GM18502 (cell line): ENCODE results near the gene OTUD3.
"Not testable (repeated sequence)": the region's sequence is repeated elsewhere in the genome, so short reads cannot be mapped to it uniquely, and the experiment has no call there.

Experiments used
- ATAC-seq: cut with Tn5 transposase; IDR thresholded peaks from one replicate; pipeline ENCODE4 v1.9.1; 2021; ENCODE audit warnings: mild to moderate bottlenecking; ENCODE audit not compliant: unreplicated experiment, poor library complexity

Gene OTUD3

DNA sequence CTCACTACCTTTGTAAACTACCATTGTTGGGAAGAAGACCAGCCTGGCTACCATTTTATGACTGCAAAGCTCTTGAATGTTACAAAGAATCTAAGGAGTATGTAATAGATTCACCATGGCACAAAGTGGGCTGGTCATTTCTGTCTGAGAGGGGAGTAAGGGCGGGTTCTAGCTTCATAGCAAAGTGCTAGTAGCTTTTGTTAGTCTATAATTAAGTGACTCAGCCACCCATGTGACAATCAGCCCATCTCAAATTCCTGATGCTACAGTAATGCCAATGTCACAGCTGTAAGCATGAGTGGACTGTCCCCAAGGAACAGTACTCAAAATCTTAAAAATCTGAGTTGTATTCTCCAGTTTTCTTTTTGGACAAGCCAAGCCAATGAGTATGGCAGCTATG, 15.4 kb upstream of the OTUD3 start:
- no peak for ATAC-seq

DNA sequence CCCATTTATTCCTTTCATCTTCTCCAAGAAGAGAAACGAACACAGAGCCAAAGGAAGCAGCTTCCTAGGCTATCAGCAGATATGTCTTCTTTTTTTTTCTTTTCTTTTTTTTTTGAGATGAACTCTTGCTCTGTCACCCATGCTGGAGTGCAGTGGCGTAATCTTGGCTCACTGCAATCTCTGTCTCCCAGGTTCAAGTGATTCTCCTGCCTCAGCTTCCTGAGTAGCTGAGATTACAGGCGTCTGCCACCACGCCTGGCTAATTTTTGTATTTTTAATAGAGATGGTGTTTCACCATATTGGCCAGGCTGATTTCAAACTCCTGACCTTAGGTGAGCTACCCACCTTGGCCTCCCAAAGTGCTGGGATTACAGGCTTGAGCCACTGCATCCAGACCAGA, 13.6 kb upstream of the OTUD3 start:
- ATAC-seq: not testable (repeated sequence)

DNA sequence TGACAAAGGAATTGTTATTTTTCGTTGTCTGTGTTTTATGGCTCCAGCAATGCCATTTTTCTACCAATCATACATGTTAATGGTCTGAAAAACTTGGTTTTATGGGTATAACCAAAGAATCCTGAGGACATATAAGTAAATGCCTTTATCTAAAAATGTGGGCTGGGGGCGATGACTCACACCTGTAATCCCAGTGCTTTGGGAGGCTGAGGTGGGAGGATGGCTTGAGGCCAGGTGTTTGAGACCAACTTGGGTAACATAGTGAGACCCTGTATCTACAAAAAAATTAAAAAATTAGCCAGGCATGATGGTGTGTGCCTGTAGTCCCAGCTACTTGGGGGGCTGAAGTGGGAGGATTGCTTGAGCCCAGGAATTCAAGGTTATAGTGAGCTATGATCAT, 12.7 kb upstream of the OTUD3 start:
- not testable (repeated sequence) for ATAC-seq

DNA sequence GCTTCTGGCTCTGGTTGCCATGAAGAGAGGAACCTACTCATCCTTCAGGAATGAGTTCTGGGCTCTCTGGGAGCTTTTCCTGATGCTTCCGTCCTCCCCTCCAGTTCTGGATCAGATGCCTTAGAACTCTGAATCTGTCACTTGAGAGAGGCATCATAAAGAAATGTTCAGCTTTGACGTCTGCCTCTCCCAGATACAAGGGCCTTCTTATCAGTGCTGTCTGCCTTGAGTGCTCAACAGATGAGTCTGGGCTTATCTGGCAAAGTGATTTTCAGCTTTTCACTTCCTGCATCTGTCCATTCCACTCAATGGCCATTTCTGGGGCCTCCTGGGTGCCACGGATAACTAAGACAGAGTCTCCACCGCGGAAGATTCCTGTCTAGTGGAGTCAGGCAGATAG, 12.3 kb upstream of the OTUD3 start:
- no peak for ATAC-seq

DNA sequence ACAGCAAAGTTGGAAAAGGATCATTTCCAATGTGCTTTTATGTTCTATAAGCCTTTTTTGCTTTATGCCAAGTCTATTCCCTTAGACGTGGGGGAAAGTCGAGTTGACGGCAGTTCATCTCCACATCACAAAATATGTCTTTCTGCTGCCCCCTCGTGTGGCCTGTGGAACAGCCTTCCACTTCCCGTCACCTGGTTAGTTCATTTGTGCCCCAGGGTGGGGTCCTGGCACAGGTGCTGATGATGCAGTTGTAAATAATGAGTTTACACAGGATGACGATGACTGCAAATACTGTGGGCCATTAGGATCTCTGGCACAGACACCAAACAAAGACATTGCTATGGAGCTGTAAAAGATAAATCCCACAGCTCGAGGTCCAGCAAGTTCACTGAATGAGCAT, 10.0 kb upstream of the OTUD3 start:
- ATAC-seq: no peak

DNA sequence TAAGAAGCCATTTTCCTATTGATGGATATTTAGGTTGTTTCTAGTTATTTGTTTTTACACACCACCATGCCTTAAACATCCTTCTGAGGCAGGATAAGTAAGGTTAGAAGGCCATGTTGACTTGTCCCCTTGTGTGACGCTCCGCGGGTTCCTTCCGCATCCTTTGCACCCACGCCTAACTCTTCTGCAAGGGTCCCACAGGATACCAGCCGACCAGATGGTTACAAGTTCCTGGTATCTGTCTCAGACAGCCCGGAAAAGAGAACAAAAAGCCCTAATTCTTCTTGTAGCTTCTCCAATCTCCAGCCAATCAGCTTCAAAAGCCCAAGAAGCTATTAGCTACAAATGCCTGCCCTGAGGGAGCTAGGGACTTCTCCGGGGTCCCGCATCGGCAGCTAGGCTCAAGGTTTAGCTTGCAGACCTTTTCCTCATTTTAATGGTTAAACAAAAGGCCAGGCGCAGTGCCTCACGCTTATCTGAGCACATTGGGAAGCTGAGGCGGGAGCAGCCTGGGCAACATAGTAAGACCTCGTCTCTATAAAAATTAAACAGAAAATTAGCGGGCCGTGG, 4.9 kb upstream of the OTUD3 start:
- ATAC-seq: no peak

DNA sequence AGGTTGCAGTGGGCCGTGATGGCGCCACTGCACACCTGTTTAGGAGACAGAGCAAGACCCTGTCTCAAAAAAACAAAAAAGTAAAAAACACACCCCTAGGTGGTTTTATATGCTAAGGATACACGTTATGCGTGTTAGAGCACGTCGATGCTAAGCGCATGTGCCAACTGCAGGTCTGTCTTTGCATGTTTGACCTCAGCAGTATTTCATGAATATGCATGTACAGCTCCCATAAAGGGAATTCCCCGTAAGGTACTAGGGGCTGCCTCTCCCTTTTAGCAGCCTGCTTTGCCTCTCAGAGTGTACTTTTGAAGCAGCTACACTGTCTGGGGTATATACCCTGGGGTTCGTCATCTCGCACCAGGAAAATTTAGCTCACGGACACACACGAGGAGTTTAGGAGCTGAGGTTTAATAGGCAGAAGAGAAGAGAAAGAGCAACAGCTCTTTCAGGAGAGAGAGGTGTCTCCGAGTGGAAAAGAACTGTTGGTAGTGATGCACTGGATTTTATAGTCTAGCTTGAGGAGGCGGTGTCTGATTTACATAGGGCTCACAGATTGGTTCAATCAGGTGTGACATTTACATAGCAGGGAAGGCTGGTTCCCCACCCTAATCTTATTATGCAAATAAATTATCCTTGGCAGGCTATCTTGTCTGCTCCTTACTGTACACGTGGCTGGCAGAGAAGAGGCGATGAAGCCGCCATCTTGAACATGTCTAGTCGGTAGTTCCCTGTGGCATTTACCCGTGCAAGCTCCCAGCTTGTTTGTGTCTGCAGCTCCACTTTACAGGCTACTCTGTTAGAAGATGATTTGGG, 4.2 kb upstream of the OTUD3 start:
- ATAC-seq: no peak

DNA sequence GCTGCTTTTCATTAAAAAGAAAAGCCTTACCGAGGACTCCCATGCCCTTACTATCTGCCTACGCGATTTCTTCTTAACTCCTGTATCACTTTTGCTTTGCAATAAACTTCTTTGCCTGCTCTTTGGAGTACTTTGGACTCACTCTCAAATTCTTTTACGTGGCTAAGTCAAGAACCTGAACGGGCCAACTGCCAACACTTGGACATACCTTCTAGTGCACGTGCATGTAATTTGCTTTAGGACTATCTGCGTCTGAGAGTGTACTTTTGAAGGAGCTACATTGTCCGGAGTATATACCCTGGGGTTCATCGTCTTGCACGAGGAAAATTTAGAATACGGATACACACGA, 3.6 kb upstream of the OTUD3 start:
- ATAC-seq: no peak

DNA sequence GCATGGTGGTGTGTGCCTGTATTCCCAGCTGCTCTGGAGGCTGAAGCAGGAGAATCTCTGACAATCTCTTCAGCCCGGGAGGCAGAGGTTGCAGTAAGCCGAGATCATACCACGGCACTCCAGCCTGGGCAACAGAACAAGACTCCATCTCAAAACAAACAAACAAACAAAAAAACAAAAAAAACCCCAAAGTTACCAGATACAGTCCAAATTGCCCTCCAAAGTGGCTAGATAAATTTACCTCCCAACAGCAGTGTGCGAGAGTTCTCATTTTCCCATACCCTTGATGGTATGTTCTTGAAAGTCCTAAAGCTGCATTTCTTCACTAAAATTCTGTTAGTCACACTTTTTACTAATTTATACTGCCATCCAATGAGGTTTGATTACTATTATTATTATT, 3.0 kb upstream of the OTUD3 start:
- no peak for ATAC-seq

DNA sequence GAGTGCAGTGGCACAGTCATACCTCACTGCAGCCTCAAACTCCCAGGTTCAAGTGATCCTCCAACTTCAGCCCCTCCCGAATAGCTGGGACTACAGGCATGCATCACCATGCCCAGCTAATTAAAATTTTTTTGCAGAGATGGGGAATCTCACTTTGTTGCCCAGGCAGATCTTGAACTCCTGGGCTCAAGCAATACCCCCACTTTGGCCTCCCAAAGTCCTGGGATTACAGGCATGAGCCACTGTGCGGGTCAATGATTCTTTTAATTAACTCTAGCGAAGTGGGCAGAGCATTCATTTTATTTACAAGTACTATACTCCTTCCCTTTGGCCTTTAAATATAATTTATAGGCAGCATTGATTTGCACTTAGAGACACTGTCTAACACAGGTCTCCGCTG, 2.5 kb upstream of the OTUD3 start:
- no peak for ATAC-seq

DNA sequence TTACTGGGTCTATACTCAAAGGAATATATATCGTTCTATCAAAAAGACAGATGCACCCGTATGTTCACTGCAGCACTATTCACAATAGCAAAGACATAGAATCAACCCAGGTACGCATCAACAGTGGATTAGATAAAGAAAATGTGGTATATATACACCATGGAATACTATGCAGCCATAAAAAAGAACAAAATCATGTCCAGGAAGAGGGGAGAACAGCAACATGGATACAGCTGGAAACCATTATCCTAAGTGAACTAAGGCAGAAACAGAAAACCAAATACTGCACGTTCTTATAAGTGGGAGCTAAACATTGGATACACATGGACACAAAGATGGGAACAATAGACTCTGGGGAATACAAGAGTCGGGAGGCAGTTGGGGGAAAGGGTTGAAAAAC, 1.4 kb upstream of the OTUD3 start:
- not testable (repeated sequence) for ATAC-seq

DNA sequence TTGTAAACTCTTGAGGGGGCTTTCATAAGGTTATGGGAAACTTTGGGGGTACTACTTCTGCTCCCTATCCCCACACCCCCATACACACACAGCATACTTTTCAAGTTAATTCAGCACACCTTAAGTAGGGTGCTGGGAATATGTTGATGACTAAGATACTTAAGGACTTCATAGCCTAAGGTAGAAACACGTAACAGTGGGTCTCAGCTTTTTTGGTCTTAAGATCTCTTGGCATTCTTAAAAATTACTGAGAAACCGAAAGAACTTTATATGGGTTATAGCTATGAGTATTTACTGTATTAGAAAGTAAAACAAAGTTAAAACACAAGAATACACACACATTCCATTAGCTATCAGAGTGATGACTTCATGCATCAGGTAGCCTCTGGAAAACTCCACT, 2.1 kb downstream of the OTUD3 start:
- no peak for ATAC-seq

DNA sequence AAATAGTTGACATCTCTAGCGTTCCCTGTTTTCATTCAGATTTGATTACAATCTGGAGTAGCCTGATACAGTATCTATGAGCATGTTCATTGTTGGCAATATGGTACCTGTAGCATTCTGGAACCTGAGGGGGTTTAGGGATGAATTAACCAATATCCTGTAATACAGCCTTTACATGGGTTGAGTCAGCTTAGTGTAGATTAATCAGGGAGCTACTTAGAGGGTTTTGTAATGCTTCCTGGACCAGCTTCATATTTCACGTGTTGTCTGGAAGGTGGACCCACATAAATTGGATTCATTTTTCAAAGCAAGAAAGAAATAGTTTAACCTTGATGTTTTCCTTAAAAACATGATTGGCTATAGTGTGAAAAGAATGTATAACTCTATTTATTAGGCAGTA, 3.6 kb downstream of the OTUD3 start:
- ATAC-seq: no peak

DNA sequence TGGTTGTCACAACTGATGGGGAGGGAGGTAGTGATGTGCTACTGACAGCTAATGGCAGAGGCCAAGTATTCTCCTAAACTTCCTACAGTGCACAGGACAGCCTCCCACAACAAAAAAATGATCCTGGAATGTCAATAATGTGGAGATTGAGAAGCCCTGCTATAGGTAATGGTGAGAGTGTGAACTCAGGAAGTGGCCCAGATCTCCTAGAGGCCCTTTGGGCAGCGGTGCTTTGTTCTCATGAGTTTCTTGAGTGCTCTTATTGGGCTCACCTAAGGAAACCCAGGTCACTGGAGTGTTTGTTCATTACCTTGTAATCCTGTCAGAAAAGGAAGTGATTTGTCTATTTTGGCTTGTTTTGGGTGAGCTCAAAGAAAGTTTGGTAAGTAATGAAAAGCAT, 5.9 kb downstream of the OTUD3 start:
- ATAC-seq: no peak

DNA sequence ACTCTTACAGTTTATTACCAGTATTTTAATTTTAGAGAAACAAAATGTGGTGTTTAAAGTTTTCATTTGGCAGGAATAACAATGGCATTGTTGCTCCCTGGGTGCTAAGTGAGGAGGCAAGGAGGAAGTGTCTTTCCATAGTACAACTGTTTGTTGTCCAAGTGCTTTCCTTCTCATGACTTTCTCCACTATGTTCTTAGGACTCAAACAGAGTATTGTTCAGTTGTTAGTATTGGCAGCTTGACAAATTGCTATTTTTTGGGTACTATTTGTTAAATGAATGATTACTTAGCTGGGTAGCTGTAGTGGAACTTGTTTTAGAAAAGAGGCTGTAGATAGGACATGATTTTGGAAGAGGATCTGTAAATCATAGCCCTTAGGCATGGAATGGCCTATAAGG, 7.5 kb downstream of the OTUD3 start:
- no peak for ATAC-seq

DNA sequence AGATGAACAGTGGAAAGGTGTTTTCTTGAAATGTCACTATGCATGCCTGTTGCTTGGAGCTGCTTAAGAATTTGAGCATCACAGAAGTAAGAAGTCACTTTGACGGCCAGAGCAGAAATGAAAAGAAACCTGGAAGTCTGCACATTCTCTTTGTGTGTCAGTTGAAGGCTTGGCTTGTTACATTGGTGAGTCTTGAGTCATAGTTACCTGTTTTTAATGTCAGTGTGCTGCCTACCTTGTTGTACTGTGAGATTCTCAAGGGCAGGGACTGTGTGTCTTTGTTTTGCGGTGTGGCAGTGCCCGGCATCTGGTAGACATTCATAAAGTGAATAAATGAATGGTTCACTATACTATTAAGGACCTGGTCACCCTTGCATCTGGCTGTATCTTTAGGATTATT, 9.9 kb downstream of the OTUD3 start:
- no peak for ATAC-seq

DNA sequence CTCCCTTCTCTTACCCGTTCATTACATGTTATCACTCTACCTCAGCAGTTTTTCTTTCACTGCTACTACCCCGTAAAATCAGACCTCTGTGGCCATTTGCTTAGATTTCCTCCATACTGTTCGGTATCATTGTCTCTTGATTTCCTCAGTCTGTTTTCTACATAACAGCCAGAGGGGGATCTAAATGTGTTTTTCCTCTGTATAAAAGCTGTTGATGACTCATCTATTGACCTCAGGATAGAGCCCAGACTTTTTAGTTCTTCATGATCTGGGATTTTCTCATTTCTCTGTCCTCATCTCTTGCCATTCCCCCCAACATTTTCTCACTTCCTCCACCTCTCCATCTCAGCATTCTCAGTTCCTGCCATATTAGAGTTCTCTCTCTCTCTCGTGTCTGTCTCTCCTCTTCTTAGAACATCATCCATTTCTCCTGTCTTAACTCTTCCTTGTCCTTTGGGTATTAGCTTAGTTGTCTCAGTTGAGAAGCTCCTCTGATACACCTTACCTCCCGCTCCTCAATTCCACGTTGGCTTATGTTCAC, 10.5 kb downstream of the OTUD3 start:
- no peak for ATAC-seq

DNA sequence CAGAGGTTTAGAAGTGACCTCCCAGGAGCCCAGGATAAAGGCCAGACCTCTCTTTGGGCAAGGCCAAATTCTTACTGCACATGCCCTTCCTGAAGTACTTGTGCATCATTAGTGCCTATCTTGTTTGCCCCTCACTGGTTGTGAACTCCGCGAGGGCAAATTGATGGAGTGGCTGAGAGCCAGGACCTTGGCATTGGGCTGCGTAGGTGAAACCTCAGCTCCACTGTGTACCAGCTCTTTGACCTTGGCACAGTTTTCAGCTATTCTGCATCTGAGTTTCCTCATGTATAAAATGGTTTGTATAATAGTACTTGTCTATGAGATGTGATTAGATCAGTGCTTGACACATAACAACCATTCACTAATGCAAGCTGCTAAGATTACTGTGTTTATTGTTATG, 11.5 kb downstream of the OTUD3 start:
- ATAC-seq: no peak

DNA sequence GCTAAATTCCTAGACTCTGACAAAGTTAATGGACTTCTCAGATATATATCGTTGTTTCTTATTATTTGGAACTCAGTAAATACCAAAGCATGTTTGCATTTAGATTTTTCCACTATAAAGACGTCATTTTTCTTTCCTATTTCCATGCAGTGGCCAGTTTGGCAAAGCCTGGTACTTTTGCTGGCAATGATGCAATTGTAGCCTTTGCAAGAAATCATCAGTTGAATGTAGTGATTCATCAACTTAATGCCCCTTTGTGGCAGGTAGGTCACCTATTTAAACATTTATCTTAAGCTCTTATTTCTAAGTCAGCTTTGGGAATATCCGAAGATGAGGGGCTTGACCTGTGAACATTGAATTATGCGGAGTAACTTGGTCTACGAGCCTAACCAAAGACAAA, 12.0 kb downstream of the OTUD3 start:
- ATAC-seq: no peak

DNA sequence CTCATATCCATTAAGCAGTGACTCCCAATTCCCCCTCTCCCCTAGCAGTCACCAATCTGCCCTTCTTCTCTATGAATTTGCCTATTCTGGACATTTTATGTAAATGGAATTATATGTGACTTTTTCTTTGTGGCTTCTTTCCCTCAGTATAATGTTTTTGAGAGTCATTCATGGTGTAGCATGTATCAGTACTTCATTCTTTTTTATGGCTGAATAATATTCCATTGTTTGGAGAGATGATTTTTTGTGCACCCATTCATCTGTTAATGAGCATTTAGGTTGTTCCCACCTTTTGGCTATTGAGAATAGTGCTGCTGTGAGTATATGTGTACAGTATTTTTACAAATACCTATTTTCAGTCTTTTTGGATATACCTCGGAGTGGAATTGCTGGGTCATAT, 19.5 kb downstream of the OTUD3 start:
- ATAC-seq: no peak

DNA sequence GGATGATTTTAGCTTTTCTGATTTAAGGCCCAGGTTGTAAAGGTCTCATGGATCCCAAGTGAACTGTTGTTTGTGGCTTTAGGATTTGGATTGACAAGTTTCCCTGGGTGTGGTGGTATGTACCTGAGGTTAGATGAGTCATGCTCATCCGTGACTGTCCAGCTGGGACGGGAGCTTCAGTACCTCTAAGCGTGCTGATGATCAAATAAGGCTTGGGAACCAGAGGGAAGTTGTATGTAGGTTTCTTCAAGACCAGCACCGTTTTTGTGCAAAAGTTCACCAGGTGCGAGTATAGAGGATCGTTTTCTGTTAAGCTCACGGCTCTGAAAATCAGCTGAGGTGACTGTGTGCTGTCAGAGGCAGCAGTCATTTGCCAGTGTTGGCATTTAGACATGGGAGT, 21.4 kb downstream of the OTUD3 start:
- ATAC-seq: no peak

DNA sequence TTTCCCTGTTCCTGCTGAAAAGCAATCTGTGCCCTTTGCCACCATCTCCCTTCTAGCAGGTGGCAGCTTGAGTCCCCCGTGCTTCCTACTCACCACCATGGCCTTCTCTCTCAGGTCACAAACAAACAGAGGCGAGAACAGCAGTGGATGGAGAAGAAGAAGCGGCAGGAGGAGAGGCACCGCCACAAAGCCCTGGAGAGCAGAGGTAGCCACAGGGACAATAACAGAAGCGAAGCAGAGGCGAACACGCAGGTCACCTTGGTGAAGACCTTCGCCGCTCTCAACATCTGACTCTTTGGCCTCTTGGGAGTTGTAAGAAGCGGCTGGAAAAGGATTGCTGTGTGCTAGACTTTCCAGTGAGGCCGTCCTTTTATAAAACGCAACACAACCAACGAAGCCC, 25.3 kb downstream of the OTUD3 start:
- no peak for ATAC-seq
